ENCODE data around the gene TGFBI. TPM values are rescaled to one million over a fixed set of nuclear protein-coding genes. Genes with fewer than 3 reads are reported as not detected.

TGFBI gene
- total RNA-seq, 1 donor = 281 TPM

- no peak for TF ChIP-seq CTCF (IDR thresholded peaks at IDR 0.05; ENCODE audit: insufficient read depth, low read depth, low read length)
- no peak overlapping the region for H3K4me3 ChIP-seq (ENCODE audit: low read depth, low read length)
- DNase-seq (ENCODE audit: low read depth) = no peak
These were observed 19.1 kb downstream of the TGFBI start for GRCh38 chr5:136047858-136048257.

DNA sequence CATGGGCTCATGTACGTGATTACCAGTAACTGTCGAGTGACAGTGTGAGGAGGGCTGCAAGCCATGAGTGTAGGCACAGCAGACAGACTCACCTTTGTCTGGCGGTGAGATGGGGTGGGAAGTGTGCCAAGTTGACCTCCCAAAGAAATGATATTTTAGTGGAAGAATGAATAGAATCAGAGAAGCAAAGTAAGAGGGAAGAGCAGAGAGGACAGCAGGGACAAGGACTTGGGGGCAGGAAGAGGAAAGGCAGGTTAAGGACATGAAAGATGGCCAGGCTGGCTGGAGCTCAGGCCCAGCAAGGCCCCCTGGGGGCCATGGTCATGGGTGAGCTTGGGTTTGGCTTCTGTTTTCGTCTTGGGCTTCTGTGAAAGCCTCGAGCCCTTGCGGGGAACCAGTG, 20.2 kb downstream of the TGFBI start:
- no peak for DNase-seq (ENCODE audit: low read depth)
- no peak for TF ChIP-seq CTCF (IDR thresholded peaks at IDR 0.05; ENCODE audit: insufficient read depth, low read depth, low read length)
- no peak overlapping the region for H3K4me3 ChIP-seq (ENCODE audit: low read depth, low read length)

GRCh38 chr5:136051486-136052220, 22.9 kb downstream of the TGFBI start:
- no peak overlapping the region for H3K4me3 ChIP-seq (ENCODE audit: low read depth, low read length)
- TF ChIP-seq CTCF (IDR thresholded peaks at IDR 0.05; ENCODE audit: insufficient read depth, low read depth, low read length) = no peak
- no peak for DNase-seq (ENCODE audit: low read depth)

- no peak for TF ChIP-seq CTCF (IDR thresholded peaks at IDR 0.05; ENCODE audit: insufficient read depth, low read depth, low read length)
- H3K4me3 ChIP-seq (ENCODE audit: low read depth, low read length) = no peak overlapping the region
- DNase-seq (ENCODE audit: low read depth) = no peak
These were observed 24.0 kb downstream of the TGFBI start for GRCh38 chr5:136052692-136053335.

- H3K4me3 ChIP-seq (ENCODE audit: low read depth, low read length) = no peak overlapping the region
- peak; percentile 92 for DNase-seq (ENCODE audit: low read depth)
- no peak for TF ChIP-seq CTCF (IDR thresholded peaks at IDR 0.05; ENCODE audit: insufficient read depth, low read depth, low read length)
These were observed 24.8 kb downstream of the TGFBI start for GRCh38 chr5:136053336-136054141.

GRCh38 chr5:136054142-136055019, 25.6 kb downstream of the TGFBI start:
- TF ChIP-seq CTCF (IDR thresholded peaks at IDR 0.05; ENCODE audit: insufficient read depth, low read depth, low read length) = no peak
- H3K4me3 ChIP-seq (ENCODE audit: low read depth, low read length) = no peak overlapping the region
- peak; percentile 86 for DNase-seq (ENCODE audit: low read depth)
